ENCODE results near the gene SLC10A6.

DNA sequence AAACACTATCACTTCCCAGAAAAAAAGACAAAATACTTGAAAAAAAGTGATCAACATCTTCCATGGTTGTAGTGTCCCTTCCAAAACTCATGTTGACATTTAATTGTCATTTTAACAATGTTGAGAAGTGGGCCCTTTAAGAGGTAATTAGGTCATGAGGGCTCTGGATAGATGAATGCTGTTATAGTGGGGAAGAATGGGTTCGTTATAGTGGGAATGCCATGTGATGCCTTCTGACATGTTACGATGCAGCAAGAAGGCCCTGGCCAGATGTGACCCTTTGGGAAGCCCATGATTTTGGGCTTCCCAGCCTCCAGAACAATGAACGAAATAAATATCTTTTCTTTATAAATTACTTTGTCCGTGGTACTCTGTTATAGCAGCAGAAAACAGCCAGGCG is 4.0 kb upstream of the SLC10A6 start:
- TF ChIP-seq, protein P1, sequence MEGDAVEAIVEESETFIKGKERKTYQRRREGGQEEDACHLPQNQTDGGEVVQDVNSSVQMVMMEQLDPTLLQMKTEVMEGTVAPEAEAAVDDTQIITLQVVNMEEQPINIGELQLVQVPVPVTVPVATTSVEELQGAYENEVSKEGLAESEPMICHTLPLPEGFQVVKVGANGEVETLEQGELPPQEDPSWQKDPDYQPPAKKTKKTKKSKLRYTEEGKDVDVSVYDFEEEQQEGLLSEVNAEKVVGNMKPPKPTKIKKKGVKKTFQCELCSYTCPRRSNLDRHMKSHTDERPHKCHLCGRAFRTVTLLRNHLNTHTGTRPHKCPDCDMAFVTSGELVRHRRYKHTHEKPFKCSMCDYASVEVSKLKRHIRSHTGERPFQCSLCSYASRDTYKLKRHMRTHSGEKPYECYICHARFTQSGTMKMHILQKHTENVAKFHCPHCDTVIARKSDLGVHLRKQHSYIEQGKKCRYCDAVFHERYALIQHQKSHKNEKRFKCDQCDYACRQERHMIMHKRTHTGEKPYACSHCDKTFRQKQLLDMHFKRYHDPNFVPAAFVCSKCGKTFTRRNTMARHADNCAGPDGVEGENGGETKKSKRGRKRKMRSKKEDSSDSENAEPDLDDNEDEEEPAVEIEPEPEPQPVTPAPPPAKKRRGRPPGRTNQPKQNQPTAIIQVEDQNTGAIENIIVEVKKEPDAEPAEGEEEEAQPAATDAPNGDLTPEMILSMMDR (conservative IDR thresholded peaks at IDR 0.05; ENCODE audit: low read length) = no peak
- no peak for TF ChIP-seq EZH2phosphoT487 (IDR thresholded peaks at IDR 0.05; ENCODE audit: borderline replicate concordance)
